GM21381 (cell line): ENCODE results near the gene GRAP2.
"Not testable (repeated sequence)": the region's sequence is repeated elsewhere in the genome, so short reads cannot be mapped to it uniquely, and the experiment has no call there.

Experiments
- ATAC-seq: cut with Tn5 transposase; IDR thresholded peaks from one replicate; pipeline ENCODE4 v1.9.1; 2021; ENCODE audit warnings: mild to moderate bottlenecking, moderate library complexity; ENCODE audit not compliant: unreplicated experiment

GRAP2 gene

GRCh38 chr22:39896313-39896996, 4.4 kb upstream of the GRAP2 start:
- ATAC-seq, result no peak

GRCh38 chr22:39897841-39898240, 3.0 kb upstream of the GRAP2 start:
- no peak for ATAC-seq

- ATAC-seq, result peak; percentile 64
Measured at GRCh38 chr22:39898997-39899396, 1.9 kb upstream of the GRAP2 start.

GRCh38 chr22:39901565-39902146, 772 bp downstream of the GRAP2 start:
- ATAC-seq, result no peak

GRCh38 chr22:39904024-39904423, 3.1 kb downstream of the GRAP2 start:
- ATAC-seq, result not testable (repeated sequence)

- ATAC-seq, result no peak
Measured at GRCh38 chr22:39904862-39905261, 4.0 kb downstream of the GRAP2 start.

- no peak for ATAC-seq
Measured at GRCh38 chr22:39905687-39906086, 4.8 kb downstream of the GRAP2 start.

GRCh38 chr22:39906207-39906606, 5.3 kb downstream of the GRAP2 start:
- ATAC-seq, result no peak

GRCh38 chr22:39907047-39907446, 6.2 kb downstream of the GRAP2 start:
- no peak for ATAC-seq

- no peak for ATAC-seq
Measured at GRCh38 chr22:39907605-39908097, 6.8 kb downstream of the GRAP2 start.

- no peak for ATAC-seq
Measured at GRCh38 chr22:39908136-39908535, 7.3 kb downstream of the GRAP2 start.

GRCh38 chr22:39908737-39909136, 7.9 kb downstream of the GRAP2 start:
- no peak for ATAC-seq

GRCh38 chr22:39910876-39911613, 10.2 kb downstream of the GRAP2 start:
- no peak for ATAC-seq

- no peak for ATAC-seq
Measured at GRCh38 chr22:39913321-39913720, 12.4 kb downstream of the GRAP2 start.

- ATAC-seq, result no peak
Measured at GRCh38 chr22:39913886-39914285, 13.0 kb downstream of the GRAP2 start.

- ATAC-seq, result no peak
Measured at GRCh38 chr22:39914584-39914983, 13.7 kb downstream of the GRAP2 start.

- ATAC-seq, result no peak
Measured at GRCh38 chr22:39915295-39915726, 14.4 kb downstream of the GRAP2 start.

- ATAC-seq, result no peak
Measured at GRCh38 chr22:39916496-39916895, 15.6 kb downstream of the GRAP2 start.

GRCh38 chr22:39917197-39917643, 16.3 kb downstream of the GRAP2 start:
- ATAC-seq, result no peak

GRCh38 chr22:39917776-39918495, 17.1 kb downstream of the GRAP2 start:
- ATAC-seq, result no peak

- ATAC-seq, result no peak
Measured at GRCh38 chr22:39920134-39920743, 19.4 kb downstream of the GRAP2 start.
